Stimulated activated CD4-positive, alpha-beta T cell treated with anti-CD3 and anti-CD28 coated beads, TNF-alpha, amount 100 ng/mL, for 48 hours (primary cell): ENCODE results near the gene GALT.

ENCODE experiments used
- DNase-seq, 3 donors: peaks; one replicate each; pipeline ENCODE4 v3.0.0-alpha.2; 2020; ENCODE audit warnings: low read depth in 3 of 3

GALT gene

GRCh38 chr9:34684145-34684544, 37.7 kb downstream of the GALT start:
- DNase-seq: peak in 2 of 3 donors; percentile 6 to 29

GRCh38 chr9:34684816-34685215, 38.3 kb downstream of the GALT start:
- DNase-seq: no peak

DNA sequence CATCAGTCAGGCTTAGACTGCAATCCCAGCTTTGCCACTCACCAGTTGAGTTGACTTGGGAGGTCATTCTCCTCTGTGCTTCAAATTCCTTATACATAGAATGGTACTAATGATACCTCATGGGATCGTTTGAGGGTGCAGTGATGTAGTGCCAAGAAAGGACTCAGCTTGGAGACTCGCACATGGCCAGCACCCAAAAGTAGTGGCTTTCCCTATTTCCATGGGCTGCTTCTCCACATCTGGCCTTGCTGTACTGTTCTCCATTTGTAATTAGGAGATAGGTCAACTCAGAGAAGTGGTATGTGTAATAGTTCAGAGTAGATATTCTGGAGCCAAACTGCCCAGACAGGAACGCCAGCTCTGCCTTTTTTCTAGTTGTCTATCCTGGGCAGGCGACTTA, 39.1 kb downstream of the GALT start:
- DNase-seq: no peak

GRCh38 chr9:34686231-34686630, 39.8 kb downstream of the GALT start:
- no peak for DNase-seq

- DNase-seq: no peak
These were observed 40.3 kb downstream of the GALT start for GRCh38 chr9:34686732-34687131.

- DNase-seq: no peak
These were observed 41.0 kb downstream of the GALT start for GRCh38 chr9:34687276-34688030.

DNA sequence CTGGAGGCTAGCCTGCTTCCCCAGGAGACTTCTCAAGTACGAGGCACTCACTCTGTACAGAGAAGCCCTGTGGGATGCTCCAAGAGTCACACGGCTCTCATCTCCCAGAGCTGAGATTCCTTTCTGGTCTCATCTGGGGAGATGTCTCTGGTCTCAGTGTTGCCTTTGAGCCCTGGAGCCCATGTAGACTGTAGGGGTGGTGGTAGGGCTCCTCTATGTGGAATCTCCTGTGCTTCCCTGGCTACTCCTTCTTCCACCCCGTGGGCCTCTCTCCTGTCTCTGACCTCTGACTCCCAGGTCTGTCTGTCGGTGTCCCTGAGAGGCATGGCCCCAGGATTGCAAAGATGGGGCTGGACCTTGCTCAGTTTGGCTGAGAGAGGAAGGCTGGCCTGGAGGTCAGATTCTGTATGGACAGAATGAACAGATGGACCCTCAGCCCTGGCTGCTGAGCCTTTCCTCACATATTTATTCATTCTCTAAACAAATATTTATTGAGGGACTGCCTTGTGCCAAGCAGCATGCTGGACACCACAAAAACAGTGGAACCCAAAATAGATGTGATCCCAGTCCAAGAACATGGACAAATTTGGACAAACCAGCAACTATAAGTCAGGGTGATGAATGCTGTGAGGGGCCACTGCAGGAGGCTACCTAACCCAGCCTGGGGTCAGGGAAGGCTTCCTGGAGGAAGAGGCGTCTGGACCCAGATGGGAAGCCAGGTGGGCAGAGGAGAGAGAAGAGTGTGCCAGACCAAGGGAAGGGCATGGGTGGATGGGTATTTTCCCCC, 42.0 kb downstream of the GALT start:
- DNase-seq: no peak

- DNase-seq: no peak
These were observed 42.6 kb downstream of the GALT start for GRCh38 chr9:34689116-34689470.

DNA sequence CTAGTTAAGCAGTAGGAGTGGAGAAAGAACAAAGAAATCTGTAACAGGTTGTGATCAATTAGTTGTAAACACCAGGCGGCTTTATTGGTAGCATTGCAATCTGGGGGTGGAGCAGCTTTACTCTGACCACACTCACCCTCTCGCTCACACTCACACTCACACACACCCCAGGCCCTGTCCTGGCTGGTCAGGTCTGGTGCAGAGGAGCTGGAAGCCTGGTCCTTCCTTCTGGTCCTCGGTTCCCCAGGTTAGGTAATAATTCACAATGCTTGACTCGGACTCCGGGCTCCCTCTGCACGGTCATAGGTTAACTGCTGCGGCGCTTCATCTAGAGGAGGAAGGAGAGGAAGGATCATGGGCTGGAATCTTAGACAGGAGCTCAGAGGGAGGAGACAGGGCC, 43.0 kb downstream of the GALT start:
- DNase-seq: no peak

DNA sequence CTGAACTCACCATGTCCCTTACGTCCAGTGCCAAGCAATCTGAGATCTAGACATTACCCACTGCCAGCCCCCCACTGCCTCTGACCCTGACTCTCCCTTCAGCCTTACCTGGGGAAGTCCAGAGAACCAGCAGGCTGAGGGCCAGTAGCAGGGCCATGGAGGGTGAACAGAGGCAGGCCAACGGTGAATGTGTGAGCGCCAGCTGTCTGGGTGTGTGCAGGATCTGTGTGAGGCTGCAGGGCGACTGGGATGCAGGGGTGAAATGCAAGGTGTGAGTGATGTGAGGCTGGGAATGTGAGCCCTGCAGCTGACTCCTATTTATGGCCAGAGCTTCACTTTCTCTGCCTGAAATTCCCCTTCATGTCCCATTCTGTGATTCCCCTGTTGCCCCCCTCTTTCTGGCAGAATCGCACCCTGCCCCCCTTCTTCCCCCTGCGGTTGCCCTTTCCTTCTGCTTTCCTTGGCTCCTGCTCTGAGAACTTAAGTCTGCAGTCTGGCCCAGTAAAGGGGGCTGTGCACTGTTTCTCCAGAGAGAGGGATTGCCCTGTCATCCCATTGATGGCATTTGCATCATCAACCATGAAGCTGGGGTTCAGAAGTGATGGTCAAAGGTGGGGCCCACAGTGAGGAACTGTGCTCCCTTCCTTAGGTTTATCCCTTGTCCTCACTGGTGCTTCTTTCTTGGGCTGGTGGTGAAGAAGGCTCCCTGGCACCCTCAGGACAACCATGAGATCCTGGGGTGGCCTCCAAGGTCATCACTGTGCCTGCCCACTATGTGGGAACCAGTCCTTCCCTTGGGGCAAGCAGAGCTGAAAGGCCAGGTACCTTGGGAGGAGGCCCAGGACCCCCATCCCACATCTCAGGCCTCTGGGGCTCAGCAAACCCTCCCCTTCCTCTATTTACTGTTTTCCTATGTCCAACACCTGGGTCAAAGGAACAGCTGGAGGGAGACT, 44.8 kb downstream of the GALT start, which contains the start of gene CCL19:
CCL19 (minus strand) TSS at position 294 of the 953 bp plus-strand sequence; CDS start at position 157, 137 bp downstream.
- no peak for DNase-seq

- DNase-seq: no peak
These were observed 45.5 kb downstream of the GALT start for GRCh38 chr9:34691936-34692315.

GRCh38 chr9:34693560-34693959, 47.1 kb downstream of the GALT start:
- no peak for DNase-seq

DNA sequence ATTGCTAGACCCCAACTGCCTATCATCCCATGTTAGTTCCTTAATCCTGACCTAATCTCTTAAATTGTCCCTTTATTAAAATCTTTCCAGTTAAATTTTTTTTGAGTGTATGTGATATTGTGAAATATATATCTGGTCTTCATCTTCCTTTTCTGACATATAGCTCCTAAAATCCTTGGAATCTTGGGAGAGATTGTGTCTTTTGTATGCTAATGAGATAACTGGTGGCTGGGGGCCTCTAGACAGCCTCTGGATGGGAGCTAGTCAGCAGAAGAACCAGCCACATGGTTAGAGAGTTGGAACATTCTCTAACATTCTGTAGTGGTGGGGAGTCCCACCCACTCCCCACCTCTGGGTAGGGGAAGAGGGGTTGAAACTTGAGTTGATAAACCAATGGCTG, 48.3 kb downstream of the GALT start:
- no peak for DNase-seq
